ENCODE data around the gene TGM5.
"Not testable (repeated sequence)": the region's sequence is repeated elsewhere in the genome, so short reads cannot be mapped to it uniquely, and the experiment has no call there.

Gene TGM5

DNA sequence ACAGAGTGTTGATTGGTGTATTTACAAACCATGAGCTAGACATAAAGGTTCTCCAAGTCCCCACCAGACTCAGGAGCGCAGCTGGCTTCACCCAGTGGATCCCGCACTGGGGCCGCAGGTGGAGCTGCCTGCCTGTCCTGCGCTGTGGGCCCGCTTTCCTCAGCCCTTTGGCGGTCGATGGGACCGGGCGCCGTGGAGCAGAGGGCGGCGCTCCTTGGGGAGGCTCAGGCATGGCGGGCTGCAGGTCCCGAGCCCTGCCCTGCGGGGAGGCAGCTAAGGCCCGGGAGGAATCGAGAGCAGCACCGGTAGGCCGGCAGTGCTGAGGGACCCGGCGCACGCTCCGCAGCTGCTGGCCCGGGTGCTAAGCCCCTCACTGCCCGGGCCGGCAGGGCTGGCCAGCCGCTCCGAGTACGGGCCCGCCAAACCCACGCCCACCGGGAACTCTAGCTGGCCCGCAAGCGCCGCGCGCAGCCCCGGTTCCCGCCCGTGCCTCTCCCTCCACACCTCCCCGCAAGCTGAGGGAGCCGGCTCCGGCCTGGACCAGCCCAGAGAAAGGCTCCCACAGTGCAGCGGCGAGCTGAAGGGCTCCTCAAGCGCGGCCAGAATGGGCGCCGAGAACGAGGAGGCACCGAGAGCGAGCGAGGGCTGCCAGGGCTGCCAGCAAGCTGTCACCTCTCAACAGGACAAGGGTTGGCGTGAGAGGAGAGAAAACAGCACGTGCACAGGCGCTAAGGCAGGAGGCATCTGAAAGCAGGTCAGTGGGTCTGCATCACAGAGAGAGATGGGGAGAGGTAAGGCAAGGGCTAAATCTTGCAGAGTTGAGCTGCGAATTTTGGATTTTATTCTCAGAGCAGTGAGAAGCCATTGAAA, 40.1 kb downstream of the TGM5 start:
- H3K4ac ChIP-seq (ENCODE audit: low read depth in 1 of 2, low read length in 2 of 2), result no peak overlapping the region
- no peak overlapping the region for H3K9ac ChIP-seq (ENCODE audit: low read length)
- H3K4me1 ChIP-seq (ENCODE audit: control insufficient read depth, insufficient read depth, low read depth, low read length), result no peaks in the 10 kb centered on the region
- H2AFZ ChIP-seq (ENCODE audit: low read depth, low read length), result no peak overlapping the region
- H3K9me3 ChIP-seq (ENCODE audit: control insufficient read depth, low read length), result no peaks in the 10 kb centered on the region
- no peak overlapping the region for H2BK15ac ChIP-seq (ENCODE audit: low read depth, poor library complexity, severe bottlenecking)
- no peak overlapping the region for H2BK5ac ChIP-seq (ENCODE audit: low read depth, low read length, poor library complexity, severe bottlenecking)
- no peaks in the 10 kb centered on the region for H3K79me1 ChIP-seq (replicated peaks; ENCODE audit: low read length, poor library complexity, severe bottlenecking)
- H3K23ac ChIP-seq (ENCODE audit: low read length in 2 of 2), result no peak overlapping the region
- H3K18ac ChIP-seq (ENCODE audit: low read depth in 1 of 2, low read length in 2 of 2), result no peak overlapping the region
- H3K27me3 ChIP-seq (ENCODE audit: control insufficient read depth in 1 of 2, insufficient read depth in 1 of 2, low read length in 2 of 2), result peaks cover 15 to 22% of the 10 kb centered on the region in 2 experiments
- WGBS, result 96% methylated on average over 57 of the region's 57 CpGs
- H3K4me3 ChIP-seq (ENCODE audit: insufficient read depth in 1 of 2, low read depth in 1 of 2, low read length in 2 of 2), result no peak overlapping the region
- no peak overlapping the region for H3K4me2 ChIP-seq (ENCODE audit: low read length, poor library complexity, severe bottlenecking)
- no peak overlapping the region for H2BK12ac ChIP-seq (ENCODE audit: low read length in 2 of 2)
- H4K8ac ChIP-seq (ENCODE audit: low read length), result no peak overlapping the region
- no peaks in the 10 kb centered on the region for H3K36me3 ChIP-seq (ENCODE audit: control insufficient read depth in 1 of 2, insufficient read depth in 2 of 2, low read depth in 1 of 2, low read length in 2 of 2)
- no peak overlapping the region for H3K27ac ChIP-seq (ENCODE audit: low read length, poor library complexity, severe bottlenecking)
- H4K91ac ChIP-seq (ENCODE audit: low read length), result no peak overlapping the region
- no peak overlapping the region for H2BK120ac ChIP-seq (ENCODE audit: low read depth, low read length)
- DNase-seq, result no peak
- H2AK5ac ChIP-seq (ENCODE audit: low read length, severe bottlenecking), result no peak overlapping the region
- no peak overlapping the region for H3K14ac ChIP-seq (ENCODE audit: low read length in 2 of 2)

DNA sequence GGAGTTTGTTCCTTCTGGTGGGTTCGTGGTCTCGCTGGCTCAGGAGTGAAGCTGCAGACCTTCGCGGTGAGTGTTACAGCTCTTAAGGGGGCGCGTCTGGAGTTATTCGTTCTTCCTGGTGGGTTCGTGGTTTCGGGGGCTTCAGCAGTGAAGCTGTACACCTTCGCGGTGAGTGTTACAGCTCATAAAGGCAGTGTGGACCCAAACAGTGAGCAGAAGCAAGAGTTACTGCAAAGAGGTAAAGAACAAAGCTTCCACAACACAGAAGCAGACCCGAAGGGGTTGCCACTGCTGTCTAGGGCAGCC, 40.8 kb downstream of the TGM5 start:
- not testable (repeated sequence) for H3K18ac ChIP-seq (ENCODE audit: low read depth in 1 of 2, low read length in 2 of 2); H3K9me3 ChIP-seq (ENCODE audit: control insufficient read depth, low read length); H4K8ac ChIP-seq (ENCODE audit: low read length); DNase-seq; H2AK5ac ChIP-seq (ENCODE audit: low read length, severe bottlenecking); H3K23ac ChIP-seq (ENCODE audit: low read length in 2 of 2); H3K4ac ChIP-seq (ENCODE audit: low read depth in 1 of 2, low read length in 2 of 2); H3K14ac ChIP-seq (ENCODE audit: low read length in 2 of 2); H3K9ac ChIP-seq (ENCODE audit: low read length); H2BK15ac ChIP-seq (ENCODE audit: low read depth, poor library complexity, severe bottlenecking); H2BK12ac ChIP-seq (ENCODE audit: low read length in 2 of 2); H2BK5ac ChIP-seq (ENCODE audit: low read depth, low read length, poor library complexity, severe bottlenecking); H3K4me1 ChIP-seq (ENCODE audit: control insufficient read depth, insufficient read depth, low read depth, low read length); H4K91ac ChIP-seq (ENCODE audit: low read length); H3K4me2 ChIP-seq (ENCODE audit: low read length, poor library complexity, severe bottlenecking); H3K79me1 ChIP-seq (replicated peaks; ENCODE audit: low read length, poor library complexity, severe bottlenecking); H3K27ac ChIP-seq (ENCODE audit: low read length, poor library complexity, severe bottlenecking); H3K4me3 ChIP-seq (ENCODE audit: insufficient read depth in 1 of 2, low read depth in 1 of 2, low read length in 2 of 2); H2BK120ac ChIP-seq (ENCODE audit: low read depth, low read length); H2AFZ ChIP-seq (ENCODE audit: low read depth, low read length); H3K36me3 ChIP-seq (ENCODE audit: control insufficient read depth in 1 of 2, insufficient read depth in 2 of 2, low read depth in 1 of 2, low read length in 2 of 2)
- 97% methylated on average over 12 of the region's 12 CpGs for WGBS
- peaks cover 15 to 22% of the 10 kb centered on the region in 2 experiments for H3K27me3 ChIP-seq (ENCODE audit: control insufficient read depth in 1 of 2, insufficient read depth in 1 of 2, low read length in 2 of 2)

- no peak overlapping the region for H4K91ac ChIP-seq (ENCODE audit: low read length)
- no peak overlapping the region for H3K4ac ChIP-seq (ENCODE audit: low read depth in 1 of 2, low read length in 2 of 2)
- H2BK15ac ChIP-seq (ENCODE audit: low read depth, poor library complexity, severe bottlenecking), result no peak overlapping the region
- H3K23ac ChIP-seq (ENCODE audit: low read length in 2 of 2), result no peak overlapping the region
- no peak overlapping the region for H2AFZ ChIP-seq (ENCODE audit: low read depth, low read length)
- peaks cover 15 to 22% of the 10 kb centered on the region in 2 experiments for H3K27me3 ChIP-seq (ENCODE audit: control insufficient read depth in 1 of 2, insufficient read depth in 1 of 2, low read length in 2 of 2)
- H3K14ac ChIP-seq (ENCODE audit: low read length in 2 of 2), result no peak overlapping the region
- no peak overlapping the region for H2AK5ac ChIP-seq (ENCODE audit: low read length, severe bottlenecking)
- H3K4me1 ChIP-seq (ENCODE audit: control insufficient read depth, insufficient read depth, low read depth, low read length), result no peaks in the 10 kb centered on the region
- no peak overlapping the region for H3K9ac ChIP-seq (ENCODE audit: low read length)
- H3K27ac ChIP-seq (ENCODE audit: low read length, poor library complexity, severe bottlenecking), result no peak overlapping the region
- H3K9me3 ChIP-seq (ENCODE audit: control insufficient read depth, low read length), result no peaks in the 10 kb centered on the region
- H3K18ac ChIP-seq (ENCODE audit: low read depth in 1 of 2, low read length in 2 of 2), result no peak overlapping the region
- peak; percentile 68 for DNase-seq
- no peak overlapping the region for H3K4me2 ChIP-seq (ENCODE audit: low read length, poor library complexity, severe bottlenecking)
- no peaks in the 10 kb centered on the region for H3K36me3 ChIP-seq (ENCODE audit: control insufficient read depth in 1 of 2, insufficient read depth in 2 of 2, low read depth in 1 of 2, low read length in 2 of 2)
- H2BK120ac ChIP-seq (ENCODE audit: low read depth, low read length), result no peak overlapping the region
- 52% methylated on average over 16 of the region's 16 CpGs for WGBS
- H3K79me1 ChIP-seq (replicated peaks; ENCODE audit: low read length, poor library complexity, severe bottlenecking), result no peaks in the 10 kb centered on the region
- no peak overlapping the region for H2BK5ac ChIP-seq (ENCODE audit: low read depth, low read length, poor library complexity, severe bottlenecking)
- no peak overlapping the region for H4K8ac ChIP-seq (ENCODE audit: low read length)
- H3K4me3 ChIP-seq (ENCODE audit: insufficient read depth in 1 of 2, low read depth in 1 of 2, low read length in 2 of 2), result no peak overlapping the region
- no peak overlapping the region for H2BK12ac ChIP-seq (ENCODE audit: low read length in 2 of 2)
These were observed 41.4 kb downstream of the TGM5 start for GRCh38 chr15:43225201-43225949.

DNA sequence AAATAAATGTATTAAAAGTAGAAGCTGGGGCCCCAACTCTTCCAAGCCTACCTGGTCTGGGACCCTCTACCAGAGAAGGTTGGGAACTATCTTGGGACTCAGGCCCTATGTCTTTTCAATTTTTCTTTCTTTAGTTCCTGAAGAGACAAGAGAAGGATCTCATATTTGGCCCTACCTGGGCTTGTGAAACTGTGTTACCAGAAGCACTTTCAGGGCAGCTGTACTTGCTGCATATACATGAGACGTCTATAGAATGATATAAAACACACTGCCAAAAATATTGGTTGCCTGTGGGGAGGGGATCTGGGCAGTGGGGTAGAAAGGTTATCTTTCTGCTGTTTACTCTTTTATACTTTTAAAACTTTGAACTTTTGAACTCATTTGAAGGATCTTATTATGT, 45.3 kb downstream of the TGM5 start:
- Histone ChIP-seq H3K4me1 (ENCODE audit: control insufficient read depth, insufficient read depth, low read depth, low read length) (no peaks in the 10 kb centered on the region), H3K23ac (ENCODE audit: low read length in 2 of 2) (no peak overlapping the region), H3K27me3 (ENCODE audit: control insufficient read depth in 1 of 2, insufficient read depth in 1 of 2, low read length in 2 of 2) (peaks cover 15 to 30% of the 10 kb centered on the region in 2 experiments), H3K4me3 (ENCODE audit: insufficient read depth in 1 of 2, low read depth in 1 of 2, low read length in 2 of 2) (no peak overlapping the region), H3K4ac (ENCODE audit: low read depth in 1 of 2, low read length in 2 of 2) (no peak overlapping the region), H3K18ac (ENCODE audit: low read depth in 1 of 2, low read length in 2 of 2) (no peak overlapping the region), H2BK12ac (ENCODE audit: low read length in 2 of 2) (no peak overlapping the region), H3K36me3 (ENCODE audit: control insufficient read depth in 1 of 2, insufficient read depth in 2 of 2, low read depth in 1 of 2, low read length in 2 of 2) (no peaks in the 10 kb centered on the region), H3K79me1 (replicated peaks; ENCODE audit: low read length, poor library complexity, severe bottlenecking) (no peaks in the 10 kb centered on the region), H4K91ac (ENCODE audit: low read length) (no peak overlapping the region), H3K4me2 (ENCODE audit: low read length, poor library complexity, severe bottlenecking) (no peak overlapping the region), H3K14ac (ENCODE audit: low read length in 2 of 2) (no peak overlapping the region), H2AK5ac (ENCODE audit: low read length, severe bottlenecking) (no peak overlapping the region), H3K9ac (ENCODE audit: low read length) (no peak overlapping the region), H3K27ac (ENCODE audit: low read length, poor library complexity, severe bottlenecking) (no peak overlapping the region), H2BK15ac (ENCODE audit: low read depth, poor library complexity, severe bottlenecking) (no peak overlapping the region), H4K8ac (ENCODE audit: low read length) (no peak overlapping the region), H2BK5ac (ENCODE audit: low read depth, low read length, poor library complexity, severe bottlenecking) (no peak overlapping the region), H2BK120ac (ENCODE audit: low read depth, low read length) (no peak overlapping the region), H3K9me3 (ENCODE audit: control insufficient read depth, low read length) (no peaks in the 10 kb centered on the region), H2AFZ (ENCODE audit: low read depth, low read length) (no peak overlapping the region)
- WGBS, result no CpG with 5 or more reads among the region's 1 CpG
- no peak for DNase-seq
